Activated naive CD4-positive, alpha-beta T cell treated with anti-CD3 and anti-CD28 coated beads, Interleukin-2, amount 50 U/mL, for 24 hours (primary cell): Measurements from ENCODE around the gene RCC1.
"Not testable (repeated sequence)": the region's sequence is repeated elsewhere in the genome, so short reads cannot be mapped to it uniquely, and the experiment has no call there.

ENCODE experiments used
- H3K27ac Mint-ChIP-seq: one replicate; pipeline ENCODE4 v1.8.0; 2021; ENCODE audit warnings: mild to moderate bottlenecking, mixed read lengths
- H3K27me3 Mint-ChIP-seq: one replicate; pipeline ENCODE4 v1.8.0; 2021; ENCODE audit warnings: mixed read lengths
- H3K36me3 Mint-ChIP-seq: one replicate; pipeline ENCODE4 v1.8.0; 2021; ENCODE audit warnings: mixed read lengths
- H3K4me1 Mint-ChIP-seq: one replicate; pipeline ENCODE4 v1.8.0; 2021; ENCODE audit warnings: mixed read lengths
- H3K4me3 Mint-ChIP-seq: one replicate; pipeline ENCODE4 v1.8.0; 2021; ENCODE audit warnings: mild to moderate bottlenecking, mixed read lengths
- H3K9me3 Mint-ChIP-seq: one replicate; pipeline ENCODE4 v1.8.0; 2021; ENCODE audit warnings: mixed read lengths

Gene RCC1

GRCh38 chr1:28586585-28587391 is 80.9 kb downstream of the RCC1 start:
- H3K27ac Mint-ChIP-seq = not testable (repeated sequence)

More at GRCh38 chr1:28586585-28587391, 80.9 kb downstream of the RCC1 start:
- H3K4me3 Mint-ChIP-seq, H3K4me1 Mint-ChIP-seq, H3K27me3 Mint-ChIP-seq, H3K36me3 Mint-ChIP-seq, H3K9me3 Mint-ChIP-seq: not testable (repeated sequence)
